GM12891 (cell line): ENCODE measurements around the gene CATSPERD. TPM values are rescaled to one million over a fixed set of nuclear protein-coding genes. Genes with fewer than 3 reads are reported as not detected.

ENCODE experiments used
- DNase-seq: peaks from one replicate; pipeline ENCODE4 v3.0.0; 2011; ENCODE audit warnings: low spot score; ENCODE audit not compliant: insufficient read length
- FAIRE-seq: peaks from 2 replicates; lab custom pipeline; 2011; peaks lifted over from hg19 to GRCh38; lab: Jason Lieb, UNC
- PAX5 ChIP-seq: IDR thresholded peaks from 2 replicates; pipeline ENCODE4 v1.6.1; 2011; ENCODE audit warnings: low read length, moderate library complexity, mild to moderate bottlenecking; ENCODE audit not compliant: insufficient read depth, severe bottlenecking
- POLR2A ChIP-seq: IDR thresholded peaks from 2 replicates; pipeline ENCODE4 v1.6.1; 2011; ENCODE audit warnings: low read depth, low read length, control low read depth
- POLR2AphosphoS5 ChIP-seq: IDR thresholded peaks from 2 replicates; pipeline ENCODE4 v1.6.1; 2011; ENCODE audit warnings: low read depth, low read length, control low read depth
- POU2F2 ChIP-seq: IDR thresholded peaks from 2 replicates; pipeline ENCODE4 v1.6.1; 2011; ENCODE audit warnings: low read depth, mild to moderate bottlenecking, control low read depth, low read length, moderate library complexity
- SPI1 ChIP-seq: IDR thresholded peaks from 2 replicates; pipeline ENCODE4 v1.6.1; 2011; ENCODE audit warnings: low read depth, low read length, control low read depth
- TAF1 ChIP-seq: IDR thresholded peaks from 2 replicates; pipeline ENCODE4 v1.6.1; 2011; ENCODE audit warnings: low read depth, low read length, control low read depth
- polyA plus RNA-seq: library from polyadenylated mRNA; unstranded; fragments of >200 nt; gene quantifications from one replicate; pipeline ENCODE4 v1.2.1, GENCODE V29; 2012; ENCODE audit warnings: low read depth, missing spikeins, inconsistent platforms; ENCODE audit not compliant: missing spikeins

The CATSPERD gene
- 0.03 TPM for polyA plus RNA-seq

- peak; percentile 99 for DNase-seq
- TF ChIP-seq PAX5 (peak; percentile 19), TAF1 (peak; percentile 89), SPI1 (no peak), POLR2A (peak; percentile 79), POLR2AphosphoS5 (peak; percentile 88), POU2F2 (no peak)
- peak; percentile 99 for FAIRE-seq
Observed at GRCh38 chr19:5719961-5720790, at the start of gene CATSPERD, which contains the start of gene LONP1. Gene CATSPERD (plus strand): TSS chr19:5720637. CDS start chr19:5720738, 101 bp downstream. Gene LONP1 (minus strand): TSS chr19:5720146. CDS start chr19:5720132, 14 bp downstream.

GRCh38 chr19:5671600-5671999, 48.8 kb upstream of the CATSPERD start:
- FAIRE-seq, result no peak
- DNase-seq, result no peak

GRCh38 chr19:5672708-5673459, 47.6 kb upstream of the CATSPERD start:
- no peak for TF ChIP-seq SPI1
- TF ChIP-seq POLR2AphosphoS5, result peak; percentile 52; the same call in 1 of the 2 replicates
- no peak for FAIRE-seq
- no peak for DNase-seq

More at GRCh38 chr19:5671600-5671999, 48.8 kb upstream of the CATSPERD start:
- TF ChIP-seq PAX5, result no peak
- TF ChIP-seq POLR2AphosphoS5, result no peak
- no peak for TF ChIP-seq TAF1

GRCh38 chr19:5673752-5674151, 46.7 kb upstream of the CATSPERD start:
- DNase-seq (no peak), FAIRE-seq (peak; percentile 92)
- TF ChIP-seq SPI1, result no peak
- TF ChIP-seq POLR2A, result no peak
- no peak for TF ChIP-seq POU2F2
- TF ChIP-seq PAX5, result no peak
- no peak for TF ChIP-seq POLR2AphosphoS5
- no peak for TF ChIP-seq TAF1

- TF ChIP-seq POLR2AphosphoS5 (peak; percentile 29; the same call in 1 of the 2 replicates), POU2F2 (no peak)
- FAIRE-seq, result no peak
- DNase-seq, result no peak
Observed at GRCh38 chr19:5674714-5675113, 45.7 kb upstream of the CATSPERD start.

GRCh38 chr19:5676105-5676771, 44.2 kb upstream of the CATSPERD start:
- FAIRE-seq (no peak), DNase-seq (no peak)
- no peak for TF ChIP-seq SPI1
- TF ChIP-seq PAX5, result no peak
- no peak for TF ChIP-seq POU2F2
- no peak for TF ChIP-seq POLR2AphosphoS5
- no peak for TF ChIP-seq POLR2A

- no peak for DNase-seq
- no peak for FAIRE-seq
Observed at GRCh38 chr19:5676772-5677105, 43.7 kb upstream of the CATSPERD start.

GRCh38 chr19:5677136-5677535, 43.3 kb upstream of the CATSPERD start:
- no peak for DNase-seq
- TF ChIP-seq SPI1 (no peak), POLR2A (no peak), TAF1 (no peak)
- FAIRE-seq, result no peak

More at GRCh38 chr19:5676772-5677105, 43.7 kb upstream of the CATSPERD start:
- no peak for TF ChIP-seq SPI1
- TF ChIP-seq PAX5, result no peak
- no peak for TF ChIP-seq TAF1
- TF ChIP-seq POLR2A, result no peak
- TF ChIP-seq POLR2AphosphoS5, result no peak
- no peak for TF ChIP-seq POU2F2

- TF ChIP-seq PAX5 (no peak), POLR2AphosphoS5 (no peak), SPI1 (no peak), TAF1 (no peak), POU2F2 (no peak), POLR2A (no peak)
- DNase-seq, result no peak
- no peak for FAIRE-seq
Observed at GRCh38 chr19:5677580-5677979, 42.9 kb upstream of the CATSPERD start.
